GM10847 (cell line): Measurements from ENCODE around the gene SORBS1.

Source experiments
- POLR2A ChIP-seq: IDR thresholded peaks from 2 replicates; pipeline ENCODE4 v1.6.1; 2011; ENCODE audit not compliant: insufficient read length; ENCODE audit errors: extremely low read depth

Gene SORBS1

GRCh38 chr10:95561177-95561863 lies at the start of gene SORBS1:
Gene SORBS1 (minus strand): TSS chr10:95561371. CDS start chr10:95441135, 120,236 bp downstream.
- no peak for TF ChIP-seq POLR2A

- no peak for TF ChIP-seq POLR2A
Observed at GRCh38 chr10:95610727-95611126, 49.6 kb upstream of the SORBS1 start.

GRCh38 chr10:95606922-95607321 lies 45.8 kb upstream of the SORBS1 start:
- TF ChIP-seq POLR2A, result no peak

GRCh38 chr10:95605163-95605562 lies 44.0 kb upstream of the SORBS1 start:
- no peak for TF ChIP-seq POLR2A

- no peak for TF ChIP-seq POLR2A
Observed at GRCh38 chr10:95604630-95605029, 43.5 kb upstream of the SORBS1 start.

GRCh38 chr10:95602382-95602781 lies 41.2 kb upstream of the SORBS1 start:
- TF ChIP-seq POLR2A, result no peak

- no peak for TF ChIP-seq POLR2A
Observed at GRCh38 chr10:95601116-95601719, 40.0 kb upstream of the SORBS1 start.

GRCh38 chr10:95600158-95600557 lies 39.0 kb upstream of the SORBS1 start:
- no peak for TF ChIP-seq POLR2A

GRCh38 chr10:95597788-95598187 lies 36.6 kb upstream of the SORBS1 start:
- TF ChIP-seq POLR2A, result no peak

- no peak for TF ChIP-seq POLR2A
Observed at GRCh38 chr10:95588025-95588424, 26.9 kb upstream of the SORBS1 start.

GRCh38 chr10:95579835-95580535 lies 18.8 kb upstream of the SORBS1 start:
- TF ChIP-seq POLR2A, result no peak

GRCh38 chr10:95579292-95579691 lies 18.1 kb upstream of the SORBS1 start:
- no peak for TF ChIP-seq POLR2A

- no peak for TF ChIP-seq POLR2A
Observed at GRCh38 chr10:95578619-95579018, 17.4 kb upstream of the SORBS1 start.

- TF ChIP-seq POLR2A, result no peak
Observed at GRCh38 chr10:95574649-95575365, 13.6 kb upstream of the SORBS1 start.

- TF ChIP-seq POLR2A, result no peak
Observed at GRCh38 chr10:95573964-95574604, 12.9 kb upstream of the SORBS1 start.

- no peak for TF ChIP-seq POLR2A
Observed at GRCh38 chr10:95573527-95573926, 12.4 kb upstream of the SORBS1 start.
